Nephron (organoid): ENCODE data around the gene ZBTB22.

Experiments
- H3K27ac Mint-ChIP-seq, 3 experiments: 2 replicates each; pipeline ENCODE4 v1.8.0; 2020; ENCODE audit warnings: mixed read lengths in 3 of 3, mild to moderate bottlenecking in 2 of 3, moderate library complexity in 1 of 3
- H3K27me3 Mint-ChIP-seq: 2 replicates; pipeline ENCODE4 v1.8.0; 2021; ENCODE audit warnings: low read depth, mild to moderate bottlenecking, moderate library complexity, mixed read lengths
- H3K36me3 Mint-ChIP-seq: 2 replicates; pipeline ENCODE4 v1.8.0; 2020; ENCODE audit warnings: low read depth, mixed read lengths
- H3K4me1 Mint-ChIP-seq: 2 replicates; pipeline ENCODE4 v1.8.0; 2020; ENCODE audit warnings: mixed read lengths
- H3K4me3 Mint-ChIP-seq, 3 experiments: 2 replicates each; pipeline ENCODE4 v1.8.0; 2020; ENCODE audit warnings: mild to moderate bottlenecking in 3 of 3, mixed read lengths in 3 of 3, moderate library complexity in 2 of 3
- H3K9me3 Mint-ChIP-seq: 2 replicates; pipeline ENCODE4 v1.8.0; 2020; ENCODE audit warnings: mixed read lengths
- CTCF ChIP-seq, 3 experiments: fragments of 200-600 bp; sonication (generic); IDR thresholded peaks; one replicate each; pipeline ENCODE4 v1.5.0; 2021; ENCODE audit warnings: antibody characterized with exemption in 3 of 3; ENCODE audit not compliant: unreplicated experiment in 3 of 3

The ZBTB22 gene

GRCh38 chr6:33339193-33339592, 21.6 kb upstream of the ZBTB22 start:
- Mint-ChIP-seq H3K9me3 (no peaks in the 10 kb centered on the region), H3K27me3 (no peaks in the 10 kb centered on the region), H3K4me1 (no peaks in the 10 kb centered on the region), H3K36me3 (no peaks in the 10 kb centered on the region), H3K27ac (no peak overlapping the region), H3K4me3 (no peak overlapping the region)
- no peak for TF ChIP-seq CTCF (IDR thresholded peaks at IDR 0.05; ENCODE audit: unreplicated experiment in 3 of 3)

GRCh38 chr6:33336495-33336894, 19.0 kb upstream of the ZBTB22 start:
- TF ChIP-seq CTCF (IDR thresholded peaks at IDR 0.05; ENCODE audit: unreplicated experiment in 3 of 3), result no peak
- no peaks in the 10 kb centered on the region for H3K9me3 Mint-ChIP-seq
- H3K27me3 Mint-ChIP-seq, result no peaks in the 10 kb centered on the region
- H3K36me3 Mint-ChIP-seq, result no peaks in the 10 kb centered on the region
- H3K4me1 Mint-ChIP-seq, result no peaks in the 10 kb centered on the region
- H3K27ac Mint-ChIP-seq, result no peak overlapping the region
- no peak overlapping the region for H3K4me3 Mint-ChIP-seq

DNA sequence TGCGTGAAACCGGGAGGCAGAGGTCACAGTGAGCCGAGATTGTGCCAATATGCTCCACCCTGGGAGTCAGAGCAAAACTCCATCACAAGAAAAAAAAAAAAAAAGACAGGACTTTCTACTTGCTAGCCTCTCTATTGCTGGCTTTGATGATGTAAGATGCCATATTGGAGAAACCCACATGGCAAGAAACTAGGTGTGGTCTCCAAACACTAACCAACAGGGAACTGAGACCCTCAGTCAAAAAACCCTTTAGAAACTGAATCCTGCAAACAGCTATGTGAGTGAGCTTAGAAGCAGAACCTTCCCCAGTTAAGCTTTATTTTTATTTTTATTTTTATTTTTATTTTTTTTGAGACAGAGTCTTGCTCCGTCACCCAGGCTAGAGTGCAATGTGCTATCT, 18.4 kb upstream of the ZBTB22 start:
- Mint-ChIP-seq H3K9me3 (no peaks in the 10 kb centered on the region), H3K27ac (no peak overlapping the region), H3K36me3 (no peaks in the 10 kb centered on the region), H3K27me3 (peaks cover 2% of the 10 kb centered on the region), H3K4me3 (no peak overlapping the region), H3K4me1 (no peaks in the 10 kb centered on the region)
- no peak for TF ChIP-seq CTCF (IDR thresholded peaks at IDR 0.05; ENCODE audit: unreplicated experiment in 3 of 3)

DNA sequence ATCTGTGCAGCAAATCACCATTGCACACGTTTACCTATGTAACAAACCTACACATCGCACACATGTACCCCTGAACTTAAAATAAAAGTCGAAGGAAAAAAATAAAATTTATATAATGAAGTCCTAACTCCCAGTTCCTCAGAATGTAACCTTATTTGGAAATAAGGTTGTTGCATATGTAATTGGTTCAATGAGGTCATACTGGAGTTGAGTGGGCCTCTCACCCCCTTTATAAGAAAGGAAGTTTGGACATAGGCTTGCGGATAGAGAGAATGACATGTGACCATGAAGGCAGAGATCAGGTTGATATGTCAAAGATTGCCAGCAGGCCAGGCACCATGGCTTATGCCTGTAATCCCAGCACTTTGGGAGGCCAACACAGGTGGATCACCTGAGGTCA, 16.1 kb upstream of the ZBTB22 start:
- TF ChIP-seq CTCF (IDR thresholded peaks at IDR 0.05; ENCODE audit: unreplicated experiment in 3 of 3), result no peak

DNA sequence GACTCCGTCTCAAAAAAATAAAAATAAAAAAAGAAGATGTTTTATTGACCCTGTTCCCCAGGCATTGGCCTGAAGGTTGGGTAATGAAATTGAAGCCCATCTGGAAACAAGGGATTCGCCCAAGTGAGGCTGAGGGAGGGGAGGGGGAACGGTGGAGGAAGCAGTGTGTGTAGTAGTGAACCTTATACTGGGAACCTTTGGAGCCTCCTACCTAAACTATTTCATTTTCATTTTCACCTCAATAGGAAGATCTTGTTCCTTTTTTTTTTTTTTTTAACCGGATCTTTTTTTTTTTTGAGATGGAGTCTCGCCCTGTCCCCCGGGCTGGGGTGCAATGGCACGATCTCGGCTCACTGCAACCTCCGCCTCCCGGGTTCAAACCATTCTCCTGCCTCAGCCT, 13.2 kb upstream of the ZBTB22 start:
- no peak overlapping the region for H3K27ac Mint-ChIP-seq
- no peaks in the 10 kb centered on the region for H3K36me3 Mint-ChIP-seq
- H3K4me1 Mint-ChIP-seq, result no peaks in the 10 kb centered on the region
- no peak overlapping the region for H3K4me3 Mint-ChIP-seq
- peaks cover 7% of the 10 kb centered on the region for H3K27me3 Mint-ChIP-seq
- no peaks in the 10 kb centered on the region for H3K9me3 Mint-ChIP-seq
- TF ChIP-seq CTCF (IDR thresholded peaks at IDR 0.05; ENCODE audit: unreplicated experiment in 3 of 3), result no peak

More for the DNA sequence above, 16.1 kb upstream of the ZBTB22 start:
- Mint-ChIP-seq H3K27ac (no peak overlapping the region), H3K9me3 (no peaks in the 10 kb centered on the region), H3K4me3 (no peak overlapping the region), H3K36me3 (no peaks in the 10 kb centered on the region), H3K27me3 (peaks cover 7% of the 10 kb centered on the region), H3K4me1 (no peaks in the 10 kb centered on the region)

DNA sequence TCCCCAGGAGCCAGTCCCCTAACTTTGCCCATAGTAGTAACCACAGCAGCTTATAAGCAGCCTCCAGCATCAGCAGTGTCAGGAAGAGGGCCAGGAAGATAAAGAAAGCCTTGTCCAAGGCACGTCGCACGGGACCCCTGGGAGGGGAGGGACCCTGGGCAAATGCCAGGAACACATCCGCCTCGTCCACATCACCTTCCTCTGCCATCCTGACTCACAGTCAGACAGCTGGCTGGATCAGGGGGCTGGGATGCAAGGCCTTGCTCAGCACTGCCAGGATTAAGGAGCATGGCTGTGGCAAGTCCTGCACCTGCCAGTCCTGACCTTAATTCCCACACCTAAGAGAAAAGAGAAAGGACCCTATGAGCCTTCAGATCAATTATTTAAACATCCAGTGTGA, 11.5 kb upstream of the ZBTB22 start:
- Mint-ChIP-seq H3K4me1 (no peaks in the 10 kb centered on the region), H3K4me3 (no peak overlapping the region), H3K27me3 (peaks cover 7% of the 10 kb centered on the region), H3K9me3 (no peaks in the 10 kb centered on the region), H3K27ac (no peak overlapping the region), H3K36me3 (no peaks in the 10 kb centered on the region)
- TF ChIP-seq CTCF (IDR thresholded peaks at IDR 0.05; ENCODE audit: unreplicated experiment in 3 of 3), result no peak
